GM21723 (cell line): ENCODE measurements around the gene AIPL1.

ENCODE experiments used
- ATAC-seq: cut with Tn5 transposase; IDR thresholded peaks from one replicate; pipeline ENCODE4 v1.9.1; 2021; ENCODE audit warnings: mild to moderate bottlenecking, moderate library complexity; ENCODE audit not compliant: unreplicated experiment

Gene AIPL1

GRCh38 chr17:6374761-6375312, 60.1 kb downstream of the AIPL1 start:
- no peak for ATAC-seq

GRCh38 chr17:6374271-6374691, 60.6 kb downstream of the AIPL1 start:
- ATAC-seq, result no peak
